H1 (cell line): ENCODE results near the gene PRRG4. TPM values are rescaled to one million over a fixed set of nuclear protein-coding genes. Genes with fewer than 3 reads are reported as not detected.

Source experiments
- CTCF ChIA-PET: fragments of 300-600 bp; sonication (Branson Sonifier 250); formaldehyde crosslinking; loops from one replicate; lab custom pipeline; 2021; ENCODE audit not compliant: partially characterized antibody; lab: Charles Lee
- POLR2A ChIA-PET: fragments of 300-600 bp; sonication (Branson Sonifier 250); formaldehyde crosslinking; loops from one replicate; lab custom pipeline; 2021; ENCODE audit warnings: inconsistent platforms; ENCODE audit not compliant: partially characterized antibody; lab: Charles Lee
- DNase-seq, 2 experiments: peaks; one replicate each; pipeline versions ENCODE4 v3.0.0 to v3.0.0-alpha.2; 2010 to 2022; ENCODE audit warnings: low spot score in 2 of 2, low read depth in 1 of 2, mixed read lengths in 1 of 2
- FAIRE-seq: peaks from 2 replicates; lab custom pipeline; 2011; peaks lifted over from hg19 to GRCh38; lab: Jason Lieb, UNC
- H2AFZ ChIP-seq: 2 replicates; pipeline ENCODE4 v1.8.1; 2012; ENCODE audit warnings: low read length, inconsistent platforms
- H2AK5ac ChIP-seq: 2 replicates; pipeline ENCODE4 v1.6.1; 2013; ENCODE audit warnings: low read depth, low read length
- H2BK120ac ChIP-seq: replicated peaks from 2 replicates; pipeline ENCODE3; 2013; ENCODE audit warnings: low read depth, low read length, inconsistent platforms
- H2BK12ac ChIP-seq: 2 replicates; pipeline ENCODE4 v1.6.1; 2013; ENCODE audit warnings: low read depth, low read length
- H2BK15ac ChIP-seq: 2 replicates; pipeline ENCODE4 v1.6.1; 2013; ENCODE audit warnings: low read length
- H2BK20ac ChIP-seq: 2 replicates; pipeline ENCODE4 v1.6.1; 2013; ENCODE audit warnings: low read length
- H2BK5ac ChIP-seq: 2 replicates; pipeline ENCODE4 v1.6.1; 2013; ENCODE audit warnings: low read depth, low read length
- H3K14ac ChIP-seq: 2 replicates; pipeline ENCODE4 v1.6.1; 2013; ENCODE audit warnings: inconsistent platforms; ENCODE audit not compliant: insufficient read length
- H3K18ac ChIP-seq: 2 replicates; pipeline ENCODE4 v1.6.1; 2013; ENCODE audit warnings: low read length; ENCODE audit errors: extremely low read depth
- H3K23ac ChIP-seq: 2 replicates; pipeline ENCODE4 v1.6.1; 2013; ENCODE audit warnings: inconsistent platforms; ENCODE audit not compliant: insufficient read length
- H3K23me2 ChIP-seq: 2 replicates; pipeline ENCODE4 v1.6.1; 2013; ENCODE audit warnings: low read depth, low read length
- H3K27ac ChIP-seq: 2 replicates; pipeline ENCODE4 v1.6.1; 2011; ENCODE audit warnings: low read depth, low read length, inconsistent platforms
- H3K27me3 ChIP-seq, 4 experiments: replicated peaks in 1 of 4; 1 replicate in 1 of 4; 2 replicates in 3 of 4; pipeline versions ENCODE4 v1.6.1 to v1.8.1; 2011 to 2013; ENCODE audit warnings: low read length in 3 of 4, mild to moderate bottlenecking in 3 of 4, inconsistent platforms in 2 of 4, mixed read lengths in 2 of 4, moderate library complexity in 1 of 4; ENCODE audit not compliant: control insufficient read depth in 3 of 4, insufficient read depth in 3 of 4; ENCODE audit errors: extremely low read depth in 1 of 4
- H3K36me3 ChIP-seq, 4 experiments: 2 replicates each; pipeline versions ENCODE4 v1.6.1 to v1.8.1; 2011 to 2013; ENCODE audit warnings: mild to moderate bottlenecking in 4 of 4, low read length in 3 of 4, moderate library complexity in 2 of 4, control low read depth in 1 of 4, inconsistent platforms in 1 of 4; ENCODE audit not compliant: insufficient read depth in 4 of 4, control insufficient read depth in 2 of 4
- H3K4ac ChIP-seq: replicated peaks from 2 replicates; pipeline ENCODE3; 2013; ENCODE audit warnings: low read length, low read depth, mixed read lengths, inconsistent platforms; ENCODE audit not compliant: insufficient read length
- H3K4me1 ChIP-seq, 4 experiments: replicated peaks in 1 of 4; 1 replicate in 1 of 4; 2 replicates in 3 of 4; pipeline versions ENCODE4 v1.6.1 to v1.8.1; 2011 to 2013; ENCODE audit warnings: low read length in 3 of 4, inconsistent platforms in 2 of 4, mixed read lengths in 1 of 4; ENCODE audit not compliant: insufficient read depth in 4 of 4, control insufficient read depth in 3 of 4
- H3K4me2 ChIP-seq, 2 experiments: 2 replicates each; pipeline versions ENCODE4 v1.6.1 to v1.8.1; 2011 to 2013; ENCODE audit warnings: low read depth in 2 of 2, low read length in 2 of 2, control low read depth in 1 of 2, inconsistent platforms in 1 of 2, mild to moderate bottlenecking in 1 of 2; ENCODE audit not compliant: insufficient read depth in 1 of 2
- H3K4me3 ChIP-seq, 4 experiments: fragments of 200-600, 300-600 bp in 1 of 4; sonication (generic), shearing (Covaris generic), sonication (Bioruptor Twin) in 1 of 4; 2 replicates each; pipeline versions ENCODE4 v1.5.1 to v1.8.1; 2011 to 2016; ENCODE audit warnings: low read length in 4 of 4, low read depth in 3 of 4, control low read depth in 2 of 4, inconsistent platforms in 2 of 4, mild to moderate bottlenecking in 2 of 4, mixed read lengths in 1 of 4, moderate library complexity in 1 of 4; ENCODE audit not compliant: insufficient read depth in 2 of 4; ENCODE audit errors: extremely low read depth in 1 of 4
- H3K56ac ChIP-seq: replicated peaks from 2 replicates; pipeline ENCODE3; 2013; ENCODE audit warnings: low read depth, mild to moderate bottlenecking, mixed read lengths, low read length, inconsistent platforms; ENCODE audit not compliant: insufficient read length
- H3K79me1 ChIP-seq: 2 replicates; pipeline ENCODE4 v1.6.1; 2013; ENCODE audit warnings: low read depth, low read length, control low read depth
- H3K79me2 ChIP-seq, 2 experiments: 2 replicates each; pipeline versions ENCODE4 v1.6.1 to v1.8.1; 2012 to 2013; ENCODE audit warnings: low read length in 2 of 2, mild to moderate bottlenecking in 2 of 2, inconsistent platforms in 1 of 2; ENCODE audit not compliant: insufficient read depth in 2 of 2, control insufficient read depth in 1 of 2
- H3K9ac ChIP-seq, 4 experiments: replicated peaks in 1 of 4; 1 replicate in 1 of 4; 2 replicates in 3 of 4; pipeline versions ENCODE4 v1.6.1 to v1.8.1; 2011 to 2013; ENCODE audit warnings: low read depth in 3 of 4, low read length in 3 of 4, control low read depth in 2 of 4, mild to moderate bottlenecking in 2 of 4, moderate library complexity in 2 of 4, inconsistent platforms in 1 of 4; ENCODE audit errors: extremely low read depth in 1 of 4
- H3K9me3 ChIP-seq, 2 experiments: 2 replicates each; pipeline versions ENCODE4 v1.6.1 to v1.8.1; 2012 to 2013; ENCODE audit warnings: mild to moderate bottlenecking in 2 of 2, moderate library complexity in 2 of 2, control low read depth in 1 of 2, inconsistent platforms in 1 of 2, low read depth in 1 of 2, low read length in 1 of 2, mixed read lengths in 1 of 2; ENCODE audit not compliant: insufficient read depth in 2 of 2
- H4K20me1 ChIP-seq, 2 experiments: replicated peaks in 1 of 2; 2 replicates each; pipeline versions ENCODE3 to v1.8.1; 2011 to 2013; ENCODE audit warnings: inconsistent platforms in 2 of 2, low read length in 2 of 2, mild to moderate bottlenecking in 1 of 2; ENCODE audit not compliant: insufficient read depth in 2 of 2, control insufficient read depth in 1 of 2
- H4K5ac ChIP-seq: 2 replicates; pipeline ENCODE4 v1.6.1; 2013; ENCODE audit warnings: low read length, low read depth, mixed read lengths, inconsistent platforms; ENCODE audit not compliant: insufficient read length
- H4K8ac ChIP-seq: 2 replicates; pipeline ENCODE4 v1.8.0; 2013; ENCODE audit warnings: mild to moderate bottlenecking, moderate library complexity, low read length, inconsistent platforms; ENCODE audit not compliant: insufficient read depth; ENCODE audit errors: extremely low read depth
- H4K91ac ChIP-seq: replicated peaks from 2 replicates; pipeline ENCODE3; 2013; ENCODE audit warnings: low read length, mixed read lengths, inconsistent platforms; ENCODE audit not compliant: insufficient read length
- ATF2 ChIP-seq: IDR thresholded peaks from 2 replicates; pipeline ENCODE4 v1.6.1; 2012; ENCODE audit warnings: low read length, inconsistent platforms
- KDM4A ChIP-seq: IDR thresholded peaks from one replicate; pipeline ENCODE4 v1.7.1; 2012; ENCODE audit warnings: low read depth, mild to moderate bottlenecking, moderate library complexity, low read length, inconsistent platforms; ENCODE audit not compliant: severe bottlenecking
- SUZ12 ChIP-seq: fragments of 200-600 bp; sonication (generic); IDR thresholded peaks from 2 replicates; pipeline ENCODE4 v1.6.1; 2012; ENCODE audit warnings: mild to moderate bottlenecking, inconsistent platforms, low read length, moderate library complexity, mixed read lengths
- ZNF274 ChIP-seq: IDR thresholded peaks from 2 replicates; pipeline ENCODE4 v1.7.0; 2012; ENCODE audit warnings: low read length, borderline replicate concordance; ENCODE audit errors: extremely low read depth
- WGBS, 2 experiments: shearing (Covaris generic) in 1 of 2; methylation state at CpG; one replicate each; pipeline versions ENCODE4 v1.1.6 to v1.1.7; 2013 to 2015; ENCODE audit warnings: low lambda C conversion rate in 2 of 2, mixed read lengths in 2 of 2, inconsistent platforms in 1 of 2, low coverage in 1 of 2, missing lambda C conversion rate in 1 of 2; ENCODE audit not compliant: insufficient replicate concordance in 2 of 2, insufficient coverage in 1 of 2, insufficient read length in 1 of 2; ENCODE audit errors: extremely low coverage in 1 of 2, missing lambda C conversion rate in 1 of 2; 5-methylcytosine and 5-hydroxymethylcytosine counted together
- polyA plus RNA-seq, 7 experiments: library from polyadenylated mRNA; depleted of rRNA in 3 of 7; stranded (reverse) in 5 of 7; unstranded in 2 of 7; fragments of >200 nt in 5 of 7; fragments of 200-250 nt in 2 of 7; gene quantifications; 1 replicate in 5 of 7; 2 replicates in 1 of 7; 4 replicates in 1 of 7; pipeline versions ENCODE4 v1.2.1 to v1.2.3, GENCODE V29; 2011 to 2013; ENCODE audit warnings: missing spikeins in 2 of 7, mixed read lengths in 2 of 7
- total RNA-seq: library from RNA; stranded (reverse); fragmentation: NEBNext Ultra II Directional; extraction: Animal tissue kit (Norgen Biotek cat#: 25700); gene quantifications from 2 replicates; pipeline ENCODE4 v1.2.1, GENCODE V29; 2021

PRRG4 gene
- total and polyA plus RNA-seq, 2 of the 8 experiments (the other 6 are each of a cell fraction or from before 2014, with no cell fraction given) = 0.65 to 1.7 TPM

- no peaks in the 10 kb centered on the region for H3K36me3 ChIP-seq
- no peak overlapping the region for H3K4ac ChIP-seq
- no peak overlapping the region for H4K8ac ChIP-seq
- CTCF ChIA-PET = interaction anchor here (0.7 kb wide), 1 partner anchor 26 kb away, joined by 3 read pairs; no protein-coding TSS in a partner anchor
- H3K27ac ChIP-seq = no peak overlapping the region
- H3K79me2 ChIP-seq = no peaks in the 10 kb centered on the region
- H2AFZ ChIP-seq = no peak overlapping the region
- FAIRE-seq (no peak), DNase-seq (no peak)
- H3K27me3 ChIP-seq = no peaks in the 10 kb centered on the region
- WGBS, 2 experiments = 86% methylated on average over 5 of the region's 5 CpGs; no CpG with 5 or more reads in 1 of the 2 experiments
- H3K23me2 ChIP-seq = no peaks in the 10 kb centered on the region
- H3K4me2 ChIP-seq = no peak overlapping the region
- H3K4me1 ChIP-seq = no peaks in the 10 kb centered on the region
- no peak overlapping the region for H2BK15ac ChIP-seq
- no peak overlapping the region for H2BK5ac ChIP-seq
- H3K23ac ChIP-seq = no peak overlapping the region
- no peak overlapping the region for H2BK12ac ChIP-seq
- H3K56ac ChIP-seq = no peak overlapping the region
- H2AK5ac ChIP-seq = no peak overlapping the region
- H3K18ac ChIP-seq = no peak overlapping the region
- H3K79me1 ChIP-seq = no peaks in the 10 kb centered on the region
- POLR2A ChIA-PET = no interaction called here
- H4K5ac ChIP-seq = no peak overlapping the region
- H2BK20ac ChIP-seq = no peak overlapping the region
- H3K4me3 ChIP-seq = no peak overlapping the region
- no peaks in the 10 kb centered on the region for H4K20me1 ChIP-seq
- H3K9me3 ChIP-seq = no peaks in the 10 kb centered on the region
- H3K9ac ChIP-seq = no peak overlapping the region
- H4K91ac ChIP-seq = no peak overlapping the region
- no peak overlapping the region for H3K14ac ChIP-seq
- no peak overlapping the region for H2BK120ac ChIP-seq
- TF ChIP-seq ZNF274 (no peak), KDM4A (no peak), ATF2 (no peak), SUZ12 (no peak)
These were observed 7.7 kb upstream of the PRRG4 start for GRCh38 chr11:32821917-32822560.
